Measurements from ENCODE around the gene NFATC3. TPM values are rescaled to one million over a fixed set of nuclear protein-coding genes. Genes with fewer than 3 reads are reported as not detected.

Gene NFATC3
- total RNA-seq, 1 donor from 2014 or later: 34.2 TPM

GRCh38 chr16:68251832-68252231 is 166.7 kb downstream of the NFATC3 start:
- no peaks in the 10 kb centered on the region for H3K9me3 ChIP-seq (ENCODE audit: low read depth)
- no peaks in the 10 kb centered on the region for H3K4me1 ChIP-seq
- H3K27me3 ChIP-seq: no peaks in the 10 kb centered on the region
- H3K4me2 ChIP-seq: no peak overlapping the region
- H3K4me3 ChIP-seq: no peak overlapping the region
- no peak overlapping the region for H3K27ac ChIP-seq
- H3K79me2 ChIP-seq (ENCODE audit: low read depth): no peaks in the 10 kb centered on the region
- peaks cover 2% of the 10 kb centered on the region for H3K4me1 Mint-ChIP-seq
- no peak overlapping the region for H2AFZ ChIP-seq (replicated peaks)
- H3K9ac ChIP-seq: no peak overlapping the region
- H3K36me3 Mint-ChIP-seq: peaks cover 7% of the 10 kb centered on the region
- DNase-seq (ENCODE audit: low spot score): no peak
- H3K27me3 Mint-ChIP-seq (ENCODE audit: insufficient read depth, low read depth): peaks cover 6% of the 10 kb centered on the region
- H3K27ac Mint-ChIP-seq: no peak overlapping the region
- no peaks in the 10 kb centered on the region for H4K20me1 ChIP-seq (ENCODE audit: low read depth)
- no peaks in the 10 kb centered on the region for H3K9me3 Mint-ChIP-seq
- H3K36me3 ChIP-seq: no peaks in the 10 kb centered on the region
- no peak overlapping the region for H3K4me3 Mint-ChIP-seq
- TF ChIP-seq EZH2 (IDR thresholded peaks at IDR 0.05): no peak
- no peak for TF ChIP-seq EZH2phosphoT487 (IDR thresholded peaks at IDR 0.05)
- no peak for TF ChIP-seq CTCF (IDR thresholded peaks at IDR 0.05)
- H3F3A ChIP-seq (ENCODE audit: low read depth): no peaks in the 10 kb centered on the region

- no peaks in the 10 kb centered on the region for H3F3A ChIP-seq (ENCODE audit: low read depth)
- TF ChIP-seq EZH2 (IDR thresholded peaks at IDR 0.05) (no peak), CTCF (IDR thresholded peaks at IDR 0.05) (no peak), EZH2phosphoT487 (IDR thresholded peaks at IDR 0.05) (no peak)
- H3K27ac Mint-ChIP-seq: no peak overlapping the region
- no peaks in the 10 kb centered on the region for H4K20me1 ChIP-seq (ENCODE audit: low read depth)
- no peaks in the 10 kb centered on the region for H3K9me3 ChIP-seq (ENCODE audit: low read depth)
- no peak overlapping the region for H3K4me3 ChIP-seq
- peaks cover 6% of the 10 kb centered on the region for H3K27me3 Mint-ChIP-seq (ENCODE audit: insufficient read depth, low read depth)
- no peaks in the 10 kb centered on the region for H3K27me3 ChIP-seq
- no peaks in the 10 kb centered on the region for H3K4me1 ChIP-seq
- DNase-seq (ENCODE audit: low spot score): no peak
- no peaks in the 10 kb centered on the region for H3K79me2 ChIP-seq (ENCODE audit: low read depth)
- no peaks in the 10 kb centered on the region for H3K9me3 Mint-ChIP-seq
- peaks cover 4% of the 10 kb centered on the region for H3K4me1 Mint-ChIP-seq
- peaks cover 7% of the 10 kb centered on the region for H3K36me3 Mint-ChIP-seq
- no peak overlapping the region for H3K27ac ChIP-seq
- no peaks in the 10 kb centered on the region for H3K36me3 ChIP-seq
- no peak overlapping the region for H3K9ac ChIP-seq
- no peak overlapping the region for H3K4me2 ChIP-seq
- no peak overlapping the region for H3K4me3 Mint-ChIP-seq
- H2AFZ ChIP-seq (replicated peaks): no peak overlapping the region
Measured at GRCh38 chr16:68252383-68252782, 167.2 kb downstream of the NFATC3 start.

GRCh38 chr16:68253721-68254120 is 168.6 kb downstream of the NFATC3 start:
- Histone ChIP-seq H3K9me3 (ENCODE audit: low read depth) (no peaks in the 10 kb centered on the region), H3K27me3 (no peaks in the 10 kb centered on the region), H3K9ac (no peak overlapping the region), H3K4me2 (no peak overlapping the region), H2AFZ (replicated peaks) (no peak overlapping the region), H3K79me2 (ENCODE audit: low read depth) (no peaks in the 10 kb centered on the region), H3F3A (ENCODE audit: low read depth) (no peaks in the 10 kb centered on the region), H3K36me3 (no peaks in the 10 kb centered on the region), H3K4me1 (no peaks in the 10 kb centered on the region), H4K20me1 (ENCODE audit: low read depth) (no peaks in the 10 kb centered on the region), H3K27ac (no peak overlapping the region), H3K4me3 (no peak overlapping the region)
- H3K27me3 Mint-ChIP-seq (ENCODE audit: insufficient read depth, low read depth): peaks cover 3% of the 10 kb centered on the region
- TF ChIP-seq EZH2 (IDR thresholded peaks at IDR 0.05): no peak
- no peak for TF ChIP-seq EZH2phosphoT487 (IDR thresholded peaks at IDR 0.05)
- no peak for TF ChIP-seq CTCF (IDR thresholded peaks at IDR 0.05)
- no peak for DNase-seq (ENCODE audit: low spot score)
- H3K4me3 Mint-ChIP-seq: no peak overlapping the region
- H3K27ac Mint-ChIP-seq: peak overlapping the region; percentile 73
- peaks cover 14% of the 10 kb centered on the region for H3K4me1 Mint-ChIP-seq
- peaks cover 7% of the 10 kb centered on the region for H3K36me3 Mint-ChIP-seq
- H3K9me3 Mint-ChIP-seq: no peaks in the 10 kb centered on the region

Data from neural progenitor cell (in vitro differentiated cells).